ENCODE data around the gene SEC61A1.

The SEC61A1 gene

GRCh38 chr3:128051837-128052594 is at the start of gene SEC61A1:
SEC61A1 (plus strand) TSS chr3:128052437; CDS start chr3:128052553, 116 bp downstream.
- peak; percentile 96 for DNase-seq (ENCODE audit: low spot score)

- no peak for DNase-seq (ENCODE audit: low spot score)
These were observed 47.6 kb upstream of the SEC61A1 start for GRCh38 chr3:128004661-128005060.

- peak; percentile 71 for DNase-seq (ENCODE audit: low spot score)
These were observed 45.9 kb upstream of the SEC61A1 start for GRCh38 chr3:128006061-128007032.

DNA sequence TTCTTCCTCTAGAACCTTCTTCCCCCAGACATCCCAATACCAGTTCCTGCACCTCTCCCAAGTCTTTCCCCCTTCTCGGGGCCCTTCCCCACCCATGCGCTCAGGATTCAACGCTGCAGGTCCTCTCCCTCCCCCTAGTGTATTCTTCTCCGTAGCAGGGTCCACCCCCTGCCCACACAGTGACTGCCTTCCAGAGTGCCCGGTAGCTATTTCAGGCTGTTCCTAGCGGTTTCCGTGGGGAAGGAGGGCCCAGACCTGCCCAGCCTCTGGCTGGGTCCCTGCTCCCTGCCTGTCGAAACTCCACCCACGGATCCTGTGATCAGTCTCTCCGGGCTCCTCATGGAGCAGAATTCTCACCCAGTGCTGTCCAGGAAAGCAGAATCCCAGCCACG is 45.2 kb upstream of the SEC61A1 start:
- DNase-seq (ENCODE audit: low spot score): no peak

- no peak for DNase-seq (ENCODE audit: low spot score)
These were observed 42.0 kb upstream of the SEC61A1 start for GRCh38 chr3:128009952-128010846.

DNA sequence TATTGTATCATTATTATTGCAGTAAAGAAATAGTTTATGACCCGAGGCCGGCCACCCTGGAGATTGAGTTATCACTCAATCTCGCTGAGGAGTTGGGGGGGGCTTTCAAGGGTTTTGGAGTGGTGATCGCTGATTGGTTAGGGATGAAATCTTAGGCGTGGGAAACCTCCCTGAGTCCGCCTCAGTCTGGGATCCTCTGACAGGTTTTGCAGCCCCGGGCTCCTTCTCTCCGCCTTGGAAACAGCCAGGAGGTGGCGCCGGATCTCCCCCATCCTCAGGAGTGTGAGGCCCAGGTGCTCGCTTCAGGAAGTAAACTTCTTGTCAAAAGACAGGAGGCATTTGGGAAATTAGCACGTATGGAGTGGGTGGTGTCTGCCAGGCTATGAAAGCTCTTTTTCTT is 41.1 kb upstream of the SEC61A1 start:
- DNase-seq (ENCODE audit: low spot score): peak; percentile 86

DNA sequence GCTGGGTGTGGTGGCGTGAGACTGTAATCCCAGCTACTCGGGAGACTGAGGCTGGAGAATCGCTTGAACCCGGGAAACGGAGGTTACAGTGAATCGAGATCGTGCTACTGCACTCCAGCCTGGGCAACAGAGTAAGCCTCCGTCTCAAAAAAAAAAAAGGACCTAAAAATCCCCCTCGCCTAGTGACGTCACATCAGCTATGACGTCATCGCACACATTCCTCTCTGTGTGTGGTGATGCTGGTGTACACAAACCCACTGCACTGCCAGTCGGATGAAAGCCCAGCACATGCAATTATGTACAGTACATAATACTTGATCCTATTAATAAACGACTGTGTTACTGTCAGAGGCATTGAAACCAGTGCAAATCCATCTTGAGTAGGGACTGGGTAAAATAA is 40.2 kb upstream of the SEC61A1 start:
- DNase-seq (ENCODE audit: low spot score): no peak

GRCh38 chr3:128014548-128014947 is 37.7 kb upstream of the SEC61A1 start:
- DNase-seq (ENCODE audit: low spot score): no peak

GRCh38 chr3:128016502-128016901 is 35.7 kb upstream of the SEC61A1 start:
- DNase-seq (ENCODE audit: low spot score): no peak

DNA sequence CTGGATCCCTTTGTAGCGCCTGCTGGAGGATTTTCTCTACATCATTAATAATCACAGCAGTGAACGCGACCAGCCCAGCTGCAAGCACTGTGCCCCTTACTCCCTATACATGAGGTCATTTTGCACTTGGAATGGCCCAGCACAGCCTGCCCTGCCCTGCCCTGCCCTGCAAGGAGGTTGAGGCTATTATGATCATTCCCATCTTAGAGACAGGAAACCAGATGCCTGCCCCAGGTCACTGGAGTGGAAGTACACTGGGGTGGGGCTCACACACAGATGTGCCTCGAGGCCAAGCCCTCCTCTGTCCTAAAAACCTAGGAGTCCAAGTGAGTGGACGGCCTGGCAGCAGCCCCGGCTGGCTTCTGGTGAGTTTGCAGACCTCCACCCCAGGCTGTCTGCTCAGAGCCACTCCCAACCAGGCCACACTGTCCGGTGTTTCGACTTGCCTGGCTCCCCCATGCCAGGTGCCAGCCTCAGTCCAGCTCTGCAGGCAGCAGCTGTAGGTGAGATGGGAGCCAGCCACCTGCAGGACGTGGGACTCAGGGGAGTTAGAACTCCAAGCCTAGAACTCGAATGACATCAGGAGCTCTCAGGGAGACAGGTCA is 30.4 kb upstream of the SEC61A1 start:
- no peak for DNase-seq (ENCODE audit: low spot score)

- DNase-seq (ENCODE audit: low spot score): no peak
These were observed 19.1 kb upstream of the SEC61A1 start for GRCh38 chr3:128033102-128033501.

DNA sequence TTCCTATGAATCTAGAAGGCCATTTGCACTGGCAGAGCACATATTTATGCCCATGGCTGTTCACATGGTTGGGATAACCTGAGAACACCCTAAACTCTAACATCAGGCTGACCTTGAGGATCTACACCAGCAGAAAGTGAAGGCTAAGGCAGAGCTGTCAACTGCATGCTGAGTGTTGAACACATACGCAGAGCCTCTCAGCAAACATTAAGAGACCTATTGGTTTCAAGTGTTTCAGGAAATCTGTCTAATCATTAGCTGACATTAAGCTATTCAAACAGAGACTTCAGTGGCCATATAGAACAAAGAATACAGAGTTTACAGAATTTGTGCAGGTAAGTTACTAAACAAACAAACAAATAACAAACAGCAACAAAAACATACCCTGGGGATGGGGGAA is 16.1 kb upstream of the SEC61A1 start:
- DNase-seq (ENCODE audit: low spot score): no peak

- DNase-seq (ENCODE audit: low spot score): no peak
These were observed 12.2 kb upstream of the SEC61A1 start for GRCh38 chr3:128040041-128040440.

DNA sequence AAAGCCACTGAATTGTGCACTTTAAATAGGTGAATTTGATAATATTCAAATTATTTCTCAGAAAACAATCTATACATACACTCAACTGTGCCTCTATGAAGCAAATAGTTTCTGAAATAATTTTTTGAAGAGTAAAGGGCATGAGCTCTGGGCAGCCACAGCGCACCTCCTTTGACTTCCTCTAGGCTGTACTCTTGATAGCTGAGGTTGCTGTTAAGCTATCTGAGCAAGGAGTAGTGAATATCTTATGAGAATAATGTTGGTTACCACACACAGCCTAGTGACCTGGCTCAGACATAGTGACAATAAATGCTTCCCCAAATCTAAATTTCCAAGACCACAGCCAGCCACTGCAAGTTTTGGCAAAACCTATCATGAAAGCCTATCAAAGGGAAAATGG is 11.6 kb upstream of the SEC61A1 start:
- no peak for DNase-seq (ENCODE audit: low spot score)

GRCh38 chr3:128041344-128041743 is 10.9 kb upstream of the SEC61A1 start:
- no peak for DNase-seq (ENCODE audit: low spot score)

- DNase-seq (ENCODE audit: low spot score): no peak
These were observed 1.6 kb upstream of the SEC61A1 start for GRCh38 chr3:128050597-128050996.

- no peak for DNase-seq (ENCODE audit: low spot score)
These were observed 789 bp upstream of the SEC61A1 start for GRCh38 chr3:128051459-128051836.

GRCh38 chr3:128052595-128053351 is 536 bp downstream of the SEC61A1 start:
- no peak for DNase-seq (ENCODE audit: low spot score)

DNA sequence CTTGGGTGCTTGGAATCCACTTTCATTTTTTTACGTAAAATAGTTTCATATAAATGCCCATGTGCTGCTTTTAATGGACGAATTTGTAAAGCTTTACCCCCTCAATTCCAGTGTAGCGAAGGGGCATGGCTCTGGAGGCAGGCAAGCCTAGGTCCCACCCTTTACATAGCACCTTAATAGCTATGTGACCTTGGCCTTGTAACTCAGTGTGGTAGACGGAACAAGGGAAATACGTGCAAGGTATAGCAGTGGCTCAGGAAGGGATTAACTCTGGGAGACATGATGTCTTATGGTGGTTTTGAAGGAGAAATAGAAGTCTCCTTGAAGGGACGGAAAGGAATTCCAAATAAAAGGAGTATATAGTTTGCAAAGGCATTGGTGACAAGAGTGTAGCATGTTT is 1.4 kb downstream of the SEC61A1 start:
- no peak for DNase-seq (ENCODE audit: low spot score)

DNA sequence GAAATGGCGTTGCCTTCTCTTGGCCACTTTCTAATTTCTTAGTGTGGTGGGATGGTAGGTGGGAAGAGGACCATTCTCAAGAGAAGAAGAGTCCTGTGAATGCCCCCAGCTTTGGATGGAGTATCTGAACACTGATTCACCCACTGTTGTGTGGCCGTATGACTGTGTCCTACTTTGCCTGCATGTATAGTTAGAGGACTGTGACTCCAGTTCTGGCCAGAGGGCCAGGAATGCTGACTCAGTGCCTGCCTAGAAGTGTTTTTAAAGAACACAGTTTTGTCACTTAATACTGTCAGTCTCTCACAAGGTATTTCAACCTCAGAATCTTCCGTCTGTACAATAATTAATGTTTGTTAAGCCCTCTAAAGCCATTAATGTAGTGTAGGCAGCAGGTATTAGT is 2.1 kb downstream of the SEC61A1 start:
- no peak for DNase-seq (ENCODE audit: low spot score)

GRCh38 chr3:128056258-128056657 is 4.0 kb downstream of the SEC61A1 start:
- no peak for DNase-seq (ENCODE audit: low spot score)

All from ecto neural progenitor cell (in vitro differentiated cells).